ENCODE measurements around the gene SLC1A1.
"Not testable (repeated sequence)": the region's sequence is repeated elsewhere in the genome, so short reads cannot be mapped to it uniquely, and the experiment has no call there.

Gene SLC1A1

DNA sequence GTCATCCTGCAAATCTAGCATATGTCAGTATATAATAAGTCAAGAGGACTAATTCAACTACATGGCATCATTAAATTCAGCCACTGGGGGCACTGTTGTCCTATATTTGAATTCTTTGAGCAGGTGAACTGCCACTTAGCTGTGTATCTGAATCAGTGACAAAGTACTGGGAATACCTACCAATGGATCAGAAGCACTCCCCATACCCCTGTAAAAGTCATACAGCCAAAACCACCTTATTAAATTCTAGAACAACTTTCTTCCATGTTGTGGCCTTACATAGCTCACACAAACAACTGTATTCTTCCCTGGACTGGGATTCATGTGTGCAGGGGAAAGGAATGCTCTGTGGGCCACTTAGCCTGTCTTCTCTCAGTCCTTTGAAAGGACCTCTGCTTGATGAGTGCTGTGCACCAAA, 114.4 kb downstream of the SLC1A1 start:
- intact Hi-C loops (cut with DNase I) = no loop called here
- DNase-seq = peak in 4 of 10 donors; percentile 40 to 50 (median 44)

- DNase-seq; intact Hi-C loops (cut with DNase I): not testable (repeated sequence)
Observed at GRCh38 chr9:4606033-4606432, 115.8 kb downstream of the SLC1A1 start.

DNA sequence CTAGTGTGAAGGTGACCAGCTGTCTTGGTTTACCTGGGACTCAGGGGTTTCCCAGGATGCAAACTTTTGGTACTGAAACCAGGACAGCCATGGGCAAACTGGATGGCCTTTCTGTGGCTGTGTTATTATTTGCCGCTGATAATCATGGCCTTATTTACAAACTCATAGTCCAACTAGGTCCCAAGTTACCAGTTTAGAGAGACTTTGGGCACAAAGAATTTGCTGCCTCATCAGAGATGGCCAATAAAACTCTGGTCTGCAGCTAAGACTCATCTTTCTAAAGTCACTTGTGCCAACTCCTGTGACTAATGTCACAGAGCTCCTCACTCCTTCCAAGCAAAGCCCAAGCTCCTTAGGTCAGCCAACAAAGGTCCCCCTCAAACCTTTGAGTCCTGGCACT, 124.4 kb downstream of the SLC1A1 start:
- intact Hi-C loops (cut with DNase I) = no loop called here
- no peak for DNase-seq

DNA sequence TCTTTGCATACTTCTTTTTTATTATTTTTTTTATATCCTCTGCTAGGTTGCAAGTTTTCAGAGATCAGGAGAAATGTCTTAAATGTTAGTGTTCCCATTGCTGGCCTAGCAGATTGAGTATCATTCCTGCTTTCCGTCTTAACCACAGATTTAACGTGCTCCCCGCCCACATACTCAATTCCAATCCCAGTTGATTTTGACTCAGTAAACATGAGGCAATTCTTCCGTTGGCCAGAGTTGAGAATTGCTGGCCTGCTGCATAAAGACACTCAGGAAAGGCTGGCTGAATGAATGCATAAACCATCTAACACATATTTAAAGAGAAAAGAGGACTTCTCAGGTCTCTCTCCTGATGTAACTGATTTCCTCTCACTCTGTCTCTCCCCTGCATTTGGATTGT, 125.0 kb downstream of the SLC1A1 start:
- no peak for DNase-seq
- intact Hi-C loops (cut with DNase I) = no loop called here

DNA sequence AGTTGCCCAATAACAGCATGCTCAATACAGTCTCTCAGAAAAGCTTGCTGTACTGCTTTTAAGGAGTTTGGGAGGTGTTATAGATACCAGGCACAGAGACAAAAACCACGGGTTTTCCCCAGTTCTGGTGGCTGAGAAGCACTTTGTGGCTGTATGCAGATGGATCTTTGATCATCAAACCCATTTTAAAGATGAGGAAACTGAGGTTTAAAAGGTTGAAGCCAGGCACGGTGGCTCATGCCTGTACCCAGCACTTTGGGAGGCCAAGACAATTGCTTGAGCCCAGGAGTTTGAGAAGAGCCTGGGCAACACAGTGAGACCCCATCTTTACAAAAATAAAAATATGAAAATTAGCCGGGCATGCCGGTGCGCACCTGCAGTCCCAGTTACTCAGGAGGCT, 125.5 kb downstream of the SLC1A1 start:
- intact Hi-C loops (cut with DNase I) = no loop called here
- DNase-seq = no peak

GRCh38 chr9:4617752-4618151, 127.5 kb downstream of the SLC1A1 start:
- intact Hi-C loops (cut with DNase I) = no loop called here
- DNase-seq = no peak

GRCh38 chr9:4618700-4619099, 128.4 kb downstream of the SLC1A1 start:
- no peak for DNase-seq
- intact Hi-C loops (cut with DNase I) = no loop called here

- intact Hi-C loops (cut with DNase I) = no loop called here
- no peak for DNase-seq
Observed at GRCh38 chr9:4620057-4620765, 129.9 kb downstream of the SLC1A1 start.

- intact Hi-C loops (cut with DNase I) = no loop called here
- DNase-seq = no peak
Observed at GRCh38 chr9:4620881-4621555, 130.8 kb downstream of the SLC1A1 start.

DNA sequence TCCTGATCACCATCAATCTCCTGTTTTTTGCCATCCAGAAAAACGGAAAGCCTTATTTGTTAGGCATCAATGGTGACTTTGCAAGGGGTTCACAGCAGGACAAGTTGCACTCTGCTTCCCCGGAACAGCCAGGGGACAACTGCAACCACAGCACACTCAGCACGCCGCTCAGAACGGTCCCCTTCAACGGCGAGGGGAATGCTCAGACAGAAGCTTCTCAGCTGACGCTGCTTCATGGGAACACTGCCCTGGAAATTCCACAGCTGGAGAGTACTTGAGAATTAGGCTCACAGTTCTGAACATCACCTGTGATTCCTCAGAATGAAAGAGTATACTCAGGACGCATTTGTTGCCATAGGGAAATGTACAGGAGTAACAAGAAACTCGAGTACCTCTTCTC, 131.7 kb downstream of the SLC1A1 start:
- no peak for DNase-seq
- intact Hi-C loops (cut with DNase I) = no loop called here

- intact Hi-C loops (cut with DNase I) = no loop called here
- no peak for DNase-seq
Observed at GRCh38 chr9:4630836-4631235, 140.6 kb downstream of the SLC1A1 start.

Data from posterior cingulate gyrus (tissue), 11 donors.